Limb (tissue), 2 donors: Measurements from ENCODE around the gene SLC25A45.
"Not testable (repeated sequence)": the region's sequence is repeated elsewhere in the genome, so short reads cannot be mapped to it uniquely, and the experiment has no call there.

Experiments
- DNase-seq, 2 donors: peaks; one replicate each; pipeline ENCODE4 v3.0.0-alpha.2; 2016; ENCODE audit errors: extremely low spot score in 2 of 2

Gene SLC25A45

DNA sequence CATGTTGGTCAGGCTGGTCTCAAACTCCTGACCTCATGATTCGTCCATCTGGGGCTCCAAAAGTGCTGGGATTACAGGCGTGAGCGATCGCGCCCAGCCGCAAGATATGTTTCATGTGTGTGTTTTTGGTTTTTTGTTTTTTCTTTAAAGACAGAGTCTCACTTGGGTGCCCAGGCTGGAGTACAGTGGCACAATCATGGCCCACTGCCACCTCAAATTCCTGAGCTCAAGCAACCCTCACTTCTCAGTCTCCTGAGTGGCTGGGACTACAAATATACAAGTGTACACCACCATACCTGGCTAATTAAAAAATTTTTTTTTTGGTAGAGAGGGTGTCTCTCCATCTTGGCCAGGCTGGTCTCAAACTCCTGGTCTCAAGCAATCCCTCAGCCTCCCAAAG is 19.5 kb downstream of the SLC25A45 start:
- DNase-seq = no peak

- no peak for DNase-seq
Measured at GRCh38 chr11:65362320-65362931, 20.0 kb downstream of the SLC25A45 start.

DNA sequence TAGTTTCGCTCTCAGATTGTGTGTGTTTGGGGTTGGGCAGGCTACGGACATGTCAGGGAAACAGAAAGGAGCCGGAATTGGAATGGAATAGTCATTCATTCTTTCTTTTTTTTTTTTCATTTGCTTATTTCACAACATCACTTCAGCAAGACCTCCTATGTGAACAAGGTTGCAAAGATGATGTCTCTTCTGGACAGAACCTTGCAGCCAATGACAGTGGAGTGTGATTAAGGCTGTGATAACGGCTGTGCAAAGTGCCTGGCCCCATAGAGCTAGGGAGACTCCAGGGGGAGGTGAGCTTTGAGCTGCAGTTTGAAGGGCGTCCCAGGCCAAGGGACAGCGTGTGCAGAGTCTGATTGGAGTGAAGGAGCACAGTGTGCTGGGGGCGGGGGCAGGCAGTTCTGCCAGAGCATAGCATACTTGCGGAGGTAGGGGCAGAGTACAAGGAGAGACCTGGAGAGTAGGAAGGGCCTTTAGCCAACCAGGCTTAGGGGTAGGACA is 24.5 kb downstream of the SLC25A45 start:
- DNase-seq = no peak

GRCh38 chr11:65356394-65356972 is 26.0 kb downstream of the SLC25A45 start:
- DNase-seq = no peak

GRCh38 chr11:65355776-65356393 is 26.6 kb downstream of the SLC25A45 start:
- peak in 1 of 2 donors; percentile 53 for DNase-seq

DNA sequence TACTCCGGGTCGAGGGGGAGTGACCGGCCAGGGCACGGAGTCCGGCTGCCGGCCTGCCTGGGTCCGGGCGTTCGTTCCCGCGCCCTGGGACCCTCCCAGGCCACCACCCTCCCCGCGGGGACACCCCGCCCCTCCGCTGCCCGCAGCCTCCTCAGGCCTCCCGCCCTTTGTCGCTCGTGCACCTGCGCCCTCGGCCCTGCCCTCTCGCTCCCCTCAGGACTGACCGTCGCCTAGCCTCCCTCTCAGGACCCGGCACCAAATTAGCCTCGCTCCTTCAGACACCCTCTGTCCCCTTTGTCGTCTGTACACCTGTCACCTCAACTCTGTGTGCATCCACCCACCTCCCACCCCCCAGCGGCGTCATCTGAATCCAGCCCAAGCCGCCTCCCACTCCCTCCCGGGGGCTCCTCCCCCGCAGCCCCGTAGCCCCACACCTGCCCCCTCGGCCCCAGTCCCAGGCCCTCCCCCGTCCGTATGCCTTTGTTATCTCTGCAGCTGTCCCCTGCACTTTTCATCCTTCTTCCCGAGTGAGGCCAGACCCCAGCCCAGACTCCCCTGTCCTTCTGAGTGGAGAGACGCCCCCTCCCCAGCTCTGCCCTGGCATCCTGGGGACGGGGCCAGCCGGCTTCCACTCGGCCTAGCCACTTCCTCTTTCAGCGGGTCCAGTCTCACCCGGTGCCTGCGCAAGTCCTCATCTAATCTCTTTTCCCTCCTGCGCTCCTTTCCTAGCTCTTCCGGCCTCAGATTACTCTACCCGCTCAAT is 27.3 kb downstream of the SLC25A45 start:
- DNase-seq = peak in 1 of 2 donors; percentile 73

DNA sequence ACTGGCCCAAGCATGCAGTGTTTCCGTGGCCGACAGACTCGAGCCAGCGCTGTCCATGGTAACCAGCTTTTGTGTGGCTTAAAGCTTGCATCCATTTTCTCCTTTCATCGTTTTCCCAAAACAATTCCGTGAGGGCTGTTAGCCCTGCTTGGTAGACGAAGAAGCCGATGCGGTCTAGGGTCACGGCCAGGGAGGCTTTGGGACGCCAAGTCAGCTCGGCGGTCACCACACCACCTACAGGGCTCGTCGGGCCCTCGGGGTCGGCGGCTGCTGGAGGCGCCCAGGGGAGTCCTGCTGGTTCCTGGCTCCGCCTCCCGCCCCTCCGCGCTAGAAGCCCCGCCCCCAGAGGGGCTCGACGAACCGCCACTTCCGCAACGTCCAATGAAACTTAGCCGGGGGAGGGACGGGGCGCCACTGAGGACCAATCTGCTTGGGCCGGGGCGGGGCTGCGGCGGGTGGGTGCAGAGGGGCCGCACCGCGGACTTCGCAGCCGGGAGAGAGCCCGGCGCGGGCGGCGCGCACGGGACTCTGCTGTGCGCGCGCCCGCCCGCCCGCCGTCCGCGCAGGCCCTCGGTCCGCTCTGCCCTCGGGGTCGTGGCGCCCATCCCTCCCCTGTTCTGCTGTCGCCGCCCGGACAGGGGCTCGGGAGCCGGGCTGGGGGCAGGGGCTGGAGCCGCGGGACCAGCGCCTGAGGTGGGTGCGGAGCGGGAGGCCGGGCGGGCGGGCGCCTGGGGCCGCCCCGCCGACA is 28.0 kb downstream of the SLC25A45 start, which contains the start of gene TIGD3:
TSS of gene TIGD3 (plus strand) at position 487 of the 748 bp plus-strand sequence. CDS start 1,058 bp downstream, outside the sequence.
- DNase-seq = peak; percentile 97 to 99

DNA sequence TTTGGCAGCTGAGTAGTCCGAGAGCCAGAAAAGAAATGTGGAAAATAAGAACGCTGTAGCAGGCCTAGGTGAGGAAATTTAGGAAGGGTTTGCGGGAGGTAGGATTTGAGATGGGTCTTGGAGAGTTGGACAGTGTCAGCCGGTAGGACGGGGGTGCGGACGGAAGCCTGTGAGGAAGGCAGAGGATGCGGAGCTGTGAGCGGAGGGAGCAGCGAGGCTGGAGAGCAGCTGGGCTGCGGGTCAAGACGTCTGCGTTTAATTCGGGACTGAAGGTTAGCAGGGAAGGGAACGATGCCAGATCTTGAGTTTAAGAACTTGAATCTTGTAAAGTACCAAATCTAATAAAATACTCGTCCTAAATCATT is 28.6 kb downstream of the SLC25A45 start:
- DNase-seq = no peak

DNA sequence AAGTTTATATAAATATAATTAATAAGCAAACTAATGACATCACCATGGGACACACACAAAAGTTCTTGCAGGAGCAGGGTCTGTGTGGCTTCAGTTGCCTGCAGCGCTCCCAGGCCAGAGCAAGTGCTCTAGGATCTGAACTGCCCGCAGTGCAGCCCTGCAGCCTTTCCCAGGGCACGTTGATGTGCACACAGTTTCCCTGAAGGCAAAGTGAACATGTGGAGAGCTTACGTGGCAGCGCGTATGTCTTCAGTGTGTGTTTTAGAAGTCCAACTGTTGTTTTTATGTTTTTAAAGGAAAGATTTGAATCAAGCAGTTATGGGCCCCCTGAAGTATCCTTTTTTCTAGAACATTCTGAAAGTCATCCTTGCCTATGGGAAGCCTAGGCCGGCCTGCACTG is 29.1 kb downstream of the SLC25A45 start:
- DNase-seq = no peak

DNA sequence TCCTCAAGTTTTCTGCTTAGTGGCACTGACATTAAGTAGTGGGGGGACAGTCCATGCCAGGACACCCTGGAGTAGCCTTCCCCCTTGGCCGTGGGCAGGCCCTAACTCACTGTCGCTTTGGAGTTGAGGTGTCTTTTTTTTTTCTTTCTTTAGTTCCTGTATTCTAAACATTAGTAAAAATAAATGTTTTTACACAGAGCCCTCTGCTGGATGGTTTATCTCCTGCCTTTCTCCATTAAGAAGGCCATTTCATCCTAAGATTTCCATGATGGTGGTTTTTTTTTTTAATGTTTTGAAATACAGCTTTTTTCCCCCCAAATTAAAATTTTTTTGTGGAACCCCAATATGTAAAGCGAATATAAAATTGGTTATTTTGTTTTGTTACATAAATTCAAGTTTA is 29.7 kb downstream of the SLC25A45 start:
- no peak for DNase-seq

GRCh38 chr11:65351511-65351910 is 30.9 kb downstream of the SLC25A45 start:
- DNase-seq = no peak

- DNase-seq = no peak
Measured at GRCh38 chr11:65341856-65342255, 40.6 kb downstream of the SLC25A45 start.

- no peak for DNase-seq
Measured at GRCh38 chr11:65340226-65340625, 42.2 kb downstream of the SLC25A45 start.

- no peak for DNase-seq
Measured at GRCh38 chr11:65338676-65339075, 43.8 kb downstream of the SLC25A45 start.

- no peak for DNase-seq
Measured at GRCh38 chr11:65334696-65335295, 47.6 kb downstream of the SLC25A45 start.

- DNase-seq = not testable (repeated sequence)
Measured at GRCh38 chr11:65332591-65332990, 49.9 kb downstream of the SLC25A45 start.

- no peak for DNase-seq
Measured at GRCh38 chr11:65330544-65330943, 51.9 kb downstream of the SLC25A45 start.

DNA sequence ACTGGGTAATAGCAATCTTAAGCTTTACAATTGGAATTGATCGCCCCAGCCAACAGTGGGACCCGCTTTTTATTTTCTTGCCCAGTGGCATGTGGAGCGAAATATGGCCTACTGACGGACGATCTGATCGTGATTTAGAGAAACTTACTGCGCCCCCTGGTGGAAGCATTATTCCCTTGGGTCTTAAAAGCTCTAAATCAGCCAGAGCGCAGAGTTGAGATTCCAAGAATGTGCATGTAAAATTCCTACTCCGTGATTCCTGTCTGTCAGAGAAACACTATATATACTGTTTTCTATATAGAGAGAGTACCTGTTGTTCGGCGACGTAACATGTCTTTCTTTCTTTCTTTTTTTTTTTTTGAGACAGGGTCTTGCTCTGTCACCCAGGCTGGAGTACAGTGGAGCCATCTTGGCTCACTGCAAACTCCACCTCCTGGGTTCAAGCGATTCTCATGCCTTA is 52.5 kb downstream of the SLC25A45 start:
- peak; percentile 85 to 87 for DNase-seq

GRCh38 chr11:65329478-65329877 is 53.0 kb downstream of the SLC25A45 start:
- DNase-seq = no peak

GRCh38 chr11:65327021-65327420 is 55.4 kb downstream of the SLC25A45 start:
- no peak for DNase-seq

DNA sequence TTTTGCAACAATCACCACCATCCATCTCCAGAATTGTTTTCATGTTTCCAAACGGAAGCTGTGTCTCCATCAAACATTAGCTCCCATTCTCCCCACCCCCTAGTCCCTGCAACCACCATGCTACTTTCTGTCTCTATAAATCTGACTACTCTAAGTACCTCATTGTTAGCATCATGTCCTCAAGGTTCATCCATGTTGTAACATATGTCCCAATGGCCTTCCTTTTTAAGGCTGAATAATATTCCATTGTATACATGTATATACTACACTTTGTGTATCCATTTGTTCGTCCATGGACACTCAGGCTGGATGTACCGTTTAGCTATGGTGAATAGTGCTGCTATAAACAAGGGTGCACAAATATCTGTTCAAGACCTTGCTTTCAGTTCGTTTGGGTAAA is 57.0 kb downstream of the SLC25A45 start:
- no peak for DNase-seq
